GM12873 (cell line): ENCODE data around the gene RNF144A.

Experiments used
- CTCF ChIP-seq: IDR thresholded peaks from 2 replicates; pipeline ENCODE4 v1.5.1; 2012; ENCODE audit warnings: low read depth, mild to moderate bottlenecking, moderate library complexity, low read length, control low read depth; ENCODE audit not compliant: insufficient read depth; ENCODE audit errors: missing control alignments

The RNF144A gene

GRCh38 chr2:6977113-6977741, 60.0 kb downstream of the RNF144A start:
- no peak for TF ChIP-seq CTCF

- no peak for TF ChIP-seq CTCF
Measured at GRCh38 chr2:6977786-6978185, 60.6 kb downstream of the RNF144A start.

- no peak for TF ChIP-seq CTCF
Measured at GRCh38 chr2:6978991-6979390, 61.8 kb downstream of the RNF144A start.

DNA sequence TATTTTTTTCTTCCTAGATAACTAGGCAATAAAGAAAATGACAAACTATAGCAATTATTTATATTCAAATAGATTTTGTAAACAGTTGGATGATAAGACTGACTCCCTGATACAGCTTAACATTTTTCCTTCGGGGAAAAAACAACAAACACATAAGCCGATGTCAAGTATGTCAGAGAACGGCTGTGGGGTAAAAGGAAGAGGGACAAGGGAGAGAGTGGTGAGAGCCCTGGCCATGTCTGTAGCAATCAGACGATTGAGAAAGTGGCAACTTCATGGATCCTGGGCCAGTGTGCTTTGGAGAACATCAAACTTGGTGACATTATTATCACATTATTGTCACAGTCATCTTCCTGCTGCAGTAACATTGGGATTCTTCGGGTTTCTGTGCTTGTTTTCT, 65.2 kb downstream of the RNF144A start:
- no peak for TF ChIP-seq CTCF

DNA sequence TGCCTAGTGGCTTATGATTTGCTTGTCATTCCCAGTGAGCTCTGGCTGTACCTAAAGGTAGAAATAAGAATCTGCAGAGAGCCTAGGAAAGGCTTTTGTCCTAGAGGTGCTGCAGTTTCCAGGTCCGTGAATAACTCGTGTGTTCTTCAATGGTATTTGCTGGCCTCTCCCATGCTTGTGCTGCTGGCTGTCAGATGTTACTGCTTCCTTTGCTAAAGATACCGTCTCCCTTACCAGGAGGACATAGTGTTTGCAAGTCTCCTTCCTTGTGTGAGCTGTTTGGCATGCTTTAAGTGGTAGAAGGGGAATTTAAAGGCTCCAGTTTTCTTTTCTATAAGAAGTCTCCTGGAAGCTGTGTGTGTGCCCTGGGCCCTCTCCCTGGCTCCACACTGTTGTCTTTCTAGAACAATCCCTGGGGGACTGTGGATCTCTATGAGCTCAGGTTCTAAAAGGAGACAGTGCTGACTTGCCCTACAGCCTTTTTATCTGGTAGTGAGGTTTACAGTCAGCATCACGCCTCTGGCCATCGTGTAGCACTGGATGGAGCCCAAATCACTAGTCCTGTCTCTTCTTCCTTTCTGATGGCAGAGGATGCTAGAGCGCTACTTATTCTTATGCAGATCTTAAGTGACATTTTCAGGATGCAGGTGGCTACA, 65.8 kb downstream of the RNF144A start:
- no peak for TF ChIP-seq CTCF

- no peak for TF ChIP-seq CTCF
Measured at GRCh38 chr2:6986301-6986911, 69.2 kb downstream of the RNF144A start.

DNA sequence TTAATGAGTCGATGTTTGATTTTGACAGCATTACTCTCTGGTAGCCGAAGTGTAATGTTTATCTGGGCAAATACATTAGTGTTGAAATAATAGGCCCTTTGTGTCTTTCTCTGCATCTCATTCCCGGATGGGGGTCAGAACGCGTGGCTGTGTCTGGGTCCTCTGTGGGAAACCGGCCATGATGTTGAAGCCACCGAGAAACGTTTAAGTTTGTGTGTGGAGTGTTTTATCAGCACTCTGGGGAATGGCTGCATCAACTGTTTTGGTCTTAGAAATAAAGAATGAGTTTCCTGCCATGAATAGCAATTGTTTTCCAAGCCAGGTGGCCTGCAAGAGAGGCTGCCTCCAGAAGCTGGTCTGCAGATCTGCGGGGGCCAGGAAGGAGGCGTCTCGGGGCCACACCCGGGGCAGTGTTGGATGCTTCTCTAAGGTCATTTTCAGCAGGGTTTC, 69.7 kb downstream of the RNF144A start:
- TF ChIP-seq CTCF: no peak
